HEK293 (cell line): Measurements from ENCODE around the gene SPRED3.

Experiments
- CTCF ChIA-PET: fragments of 350-600 bp; formaldehyde crosslinking; extraction: SDS; loops from one replicate; lab custom pipeline; 2021; ENCODE audit warnings: antibody characterized with exemption; lab: Yijun Ruan, JAX
- POLR2A ChIA-PET: fragments of 300-600 bp; formaldehyde crosslinking; extraction: SDS; loops from one replicate; lab custom pipeline; 2020; ENCODE audit warnings: antibody characterized with exemption, inconsistent platforms; lab: Yijun Ruan, JAX
- H3K27ac ChIP-seq: fragments of 200-500 bp; sonication (Bioruptor generic); 2 replicates; pipeline ENCODE4 v1.5.1; 2014; ENCODE audit warnings: low read depth, low read length, control low read depth, inconsistent platforms; ENCODE audit errors: extremely low read depth
- H3K36me3 ChIP-seq, 2 experiments: fragments of 200-500 bp in 1 of 2; sonication (Bioruptor generic) in 1 of 2; 1 replicate in 1 of 2; 2 replicates in 1 of 2; pipeline ENCODE4 v1.5.1; 2014 to 2017; ENCODE audit warnings: inconsistent platforms in 2 of 2, low read length in 2 of 2; ENCODE audit not compliant: control insufficient read depth in 2 of 2, insufficient read depth in 1 of 2
- H3K4me1 ChIP-seq: fragments of 200-500 bp; sonication (Bioruptor generic); 2 replicates; pipeline ENCODE4 v1.5.1; 2014; ENCODE audit warnings: mild to moderate bottlenecking, low read length, inconsistent platforms; ENCODE audit not compliant: control insufficient read depth, insufficient read depth
- H3K4me3 ChIP-seq: 2 replicates; pipeline ENCODE4 v1.5.1; 2011; ENCODE audit warnings: low read depth, mild to moderate bottlenecking, control low read depth, low read length, moderate library complexity
- H3K9me3 ChIP-seq: fragments of 200-500 bp; sonication (Bioruptor generic); 2 replicates; pipeline ENCODE4 v1.5.1; 2014; ENCODE audit warnings: low read depth, low read length, inconsistent platforms; ENCODE audit not compliant: control insufficient read depth, insufficient read depth
- CTCF ChIP-seq: fragments of 450-650 bp; formaldehyde crosslinking; IDR thresholded peaks from 2 replicates; pipeline ENCODE4 v1.5.1; 2016; ENCODE audit warnings: missing biosample characterization, missing genetic modification characterization
- GLIS2 ChIP-seq: fragments of 450-650 bp; formaldehyde crosslinking; IDR thresholded peaks from 2 replicates; pipeline ENCODE4 v1.5.1; 2016; ENCODE audit warnings: missing biosample characterization, missing genetic modification characterization
- HIC1 ChIP-seq: fragments of 450-650 bp; formaldehyde crosslinking; IDR thresholded peaks from 2 replicates; pipeline ENCODE4 v1.5.1; 2016; ENCODE audit warnings: missing biosample characterization, missing genetic modification characterization
- PRDM10 ChIP-seq: fragments of 450-650 bp; formaldehyde crosslinking; IDR thresholded peaks from 2 replicates; pipeline ENCODE4 v1.5.1; 2016; ENCODE audit warnings: missing biosample characterization, missing genetic modification characterization
- REPIN1 ChIP-seq: fragments of 450-650 bp; formaldehyde crosslinking; IDR thresholded peaks from 2 replicates; pipeline ENCODE4 v1.5.1; 2017; ENCODE audit warnings: missing biosample characterization, missing genetic modification characterization, low read depth
- WT1 ChIP-seq: fragments of 450-650 bp; formaldehyde crosslinking; IDR thresholded peaks from 2 replicates; pipeline ENCODE4 v1.5.1; 2016; ENCODE audit warnings: missing biosample characterization, missing genetic modification characterization
- ZIC2 ChIP-seq: fragments of 450-650 bp; formaldehyde crosslinking; IDR thresholded peaks from 2 replicates; pipeline ENCODE4 v1.5.1; 2016; ENCODE audit warnings: missing biosample characterization, missing genetic modification characterization
- ZNF121 ChIP-seq: fragments of 450-650 bp; formaldehyde crosslinking; IDR thresholded peaks from 2 replicates; pipeline ENCODE4 v1.5.1; 2016; ENCODE audit warnings: missing biosample characterization, missing genetic modification characterization
- ZNF133 ChIP-seq: fragments of 450-650 bp; formaldehyde crosslinking; IDR thresholded peaks from 2 replicates; pipeline ENCODE4 v1.5.1; 2016; ENCODE audit warnings: missing biosample characterization, missing genetic modification characterization
- ZNF37A ChIP-seq: fragments of 450-650 bp; IDR thresholded peaks from 2 replicates; pipeline ENCODE4 v1.5.1; 2018; ENCODE audit warnings: missing biosample characterization, missing genetic modification characterization
- ZNF423 ChIP-seq: fragments of 450-650 bp; formaldehyde crosslinking; IDR thresholded peaks from 2 replicates; pipeline ENCODE4 v1.5.1; 2016; ENCODE audit warnings: missing biosample characterization, missing genetic modification characterization
- ZNF501 ChIP-seq: fragments of 450-650 bp; formaldehyde crosslinking; IDR thresholded peaks from 2 replicates; pipeline ENCODE4 v1.5.1; 2016; ENCODE audit warnings: missing biosample characterization, missing genetic modification characterization
- ZNF558 ChIP-seq: fragments of 450-650 bp; formaldehyde crosslinking; IDR thresholded peaks from 2 replicates; pipeline ENCODE4 v1.5.1; 2016; ENCODE audit warnings: missing biosample characterization, missing genetic modification characterization
- ZNF610 ChIP-seq: fragments of 450-650 bp; formaldehyde crosslinking; IDR thresholded peaks from 2 replicates; pipeline ENCODE4 v1.5.1; 2016; ENCODE audit warnings: missing biosample characterization, missing genetic modification characterization, borderline replicate concordance
- ZNF677 ChIP-seq: fragments of 450-650 bp; IDR thresholded peaks from 2 replicates; pipeline ENCODE4 v1.5.0; 2018; ENCODE audit warnings: missing biosample characterization, mild to moderate bottlenecking, missing genetic modification characterization, moderate library complexity

Gene SPRED3

GRCh38 chr19:38350883-38351282 lies 37.6 kb upstream of the SPRED3 start:
- no peaks in the 10 kb centered on the region; a peak in 1 of 3 replicates for H3K36me3 ChIP-seq
- no peak for TF ChIP-seq ZNF558 (tag by site-specific recombination)
- no peak for TF ChIP-seq REPIN1 (tag by site-specific recombination)
- TF ChIP-seq ZNF610 (tag by site-specific recombination): no peak
- TF ChIP-seq CTCF: no peak
- no peak for TF ChIP-seq WT1 (tag by site-specific recombination)
- TF ChIP-seq ZNF121: peak; percentile 86; the same call in 1 of the 2 replicates
- TF ChIP-seq PRDM10 (tag by site-specific recombination): peak; percentile 97
- TF ChIP-seq, all 188 proteins: peak for 2
- POLR2A ChIA-PET: interaction anchor here (1.1 to 1.4 kb wide), 2 partner anchors 11 to 23 kb away, joined by 5 read pairs; partner anchors contain the start of gene PSMD8
- H3K4me1 ChIP-seq: no peaks in the 10 kb centered on the region
- H3K9me3 ChIP-seq: no peaks in the 10 kb centered on the region
- H3K27ac ChIP-seq: no peak overlapping the region
- H3K4me3 ChIP-seq: no peak overlapping the region
- CTCF ChIA-PET: interaction anchor here (0.7 to 2.5 kb wide), 3 partner anchors 15 to 107 kb away, joined by 3 to 9 read pairs (median 4); partner anchors contain the start of genes CATSPERG and FAM98C

- TF ChIP-seq ZNF37A (no peak), ZIC2 (0 out of 2 replicates have a peak, but pooled peaks have one; percentile 9), GLIS2 (tag by site-specific recombination) (no peak), ZNF133 (tag by site-specific recombination) (no peak), HIC1 (tag by site-specific recombination) (no peak), ZNF423 (tag by site-specific recombination) (0 out of 2 replicates have a peak, but pooled peaks have one; percentile 11), ZNF501 (no peak), ZNF677 (tag by site-specific recombination) (no peak)
- Histone ChIP-seq H3K9me3 (no peaks in the 10 kb centered on the region), H3K27ac (no peak overlapping the region), H3K4me3 (no peak overlapping the region), H3K4me1 (no peaks in the 10 kb centered on the region), H3K36me3 (no peaks in the 10 kb centered on the region; a peak in 1 of 3 replicates)
- CTCF ChIA-PET: interaction anchor here (1.1 to 2.5 kb wide), 2 partner anchors 51 to 108 kb away, joined by 3 to 9 read pairs; partner anchors contain the start of gene FAM98C
- POLR2A ChIA-PET: interaction anchor here (1.1 to 2.2 kb wide), 3 partner anchors 10 to 36 kb away, joined by 5 read pairs; partner anchors contain the start of genes GGN and PSMD8
Measured at GRCh38 chr19:38351865-38352395, 36.6 kb upstream of the SPRED3 start.
